HEK293 (cell line): ENCODE data around the gene TEX36.
"Not testable (repeated sequence)": the region's sequence is repeated elsewhere in the genome, so short reads cannot be mapped to it uniquely, and the experiment has no call there.

Experiments
- CTCF ChIA-PET: fragments of 350-600 bp; formaldehyde crosslinking; extraction: SDS; loops from one replicate; lab custom pipeline; 2021; ENCODE audit warnings: antibody characterized with exemption; lab: Yijun Ruan, JAX
- POLR2A ChIA-PET: fragments of 300-600 bp; formaldehyde crosslinking; extraction: SDS; loops from one replicate; lab custom pipeline; 2020; ENCODE audit warnings: antibody characterized with exemption, inconsistent platforms; lab: Yijun Ruan, JAX
- H3K27ac ChIP-seq: fragments of 200-500 bp; sonication (Bioruptor generic); 2 replicates; pipeline ENCODE4 v1.5.1; 2014; ENCODE audit warnings: low read depth, low read length, control low read depth, inconsistent platforms; ENCODE audit errors: extremely low read depth
- H3K36me3 ChIP-seq, 2 experiments: fragments of 200-500 bp in 1 of 2; sonication (Bioruptor generic) in 1 of 2; 1 replicate in 1 of 2; 2 replicates in 1 of 2; pipeline ENCODE4 v1.5.1; 2014 to 2017; ENCODE audit warnings: inconsistent platforms in 2 of 2, low read length in 2 of 2; ENCODE audit not compliant: control insufficient read depth in 2 of 2, insufficient read depth in 1 of 2
- H3K4me1 ChIP-seq: fragments of 200-500 bp; sonication (Bioruptor generic); 2 replicates; pipeline ENCODE4 v1.5.1; 2014; ENCODE audit warnings: mild to moderate bottlenecking, low read length, inconsistent platforms; ENCODE audit not compliant: control insufficient read depth, insufficient read depth
- H3K4me3 ChIP-seq: 2 replicates; pipeline ENCODE4 v1.5.1; 2011; ENCODE audit warnings: low read depth, mild to moderate bottlenecking, control low read depth, low read length, moderate library complexity
- H3K9me3 ChIP-seq: fragments of 200-500 bp; sonication (Bioruptor generic); 2 replicates; pipeline ENCODE4 v1.5.1; 2014; ENCODE audit warnings: low read depth, low read length, inconsistent platforms; ENCODE audit not compliant: control insufficient read depth, insufficient read depth
- KLF8 ChIP-seq: fragments of 450-650 bp; formaldehyde crosslinking; IDR thresholded peaks from 2 replicates; pipeline ENCODE4 v1.5.1; 2016; ENCODE audit warnings: missing biosample characterization, missing genetic modification characterization
- REPIN1 ChIP-seq: fragments of 450-650 bp; formaldehyde crosslinking; IDR thresholded peaks from 2 replicates; pipeline ENCODE4 v1.5.1; 2017; ENCODE audit warnings: missing biosample characterization, missing genetic modification characterization, low read depth
- SETDB1 ChIP-seq: IDR thresholded peaks from one replicate; pipeline ENCODE4 v1.6.1; 2017; ENCODE audit warnings: mild to moderate bottlenecking, low read length, moderate library complexity, mixed read lengths; ENCODE audit not compliant: insufficient read length
- ZNF146 ChIP-seq: fragments of 450-650 bp; formaldehyde crosslinking; IDR thresholded peaks from 2 replicates; pipeline ENCODE4 v1.5.1; 2016; ENCODE audit warnings: missing biosample characterization, missing genetic modification characterization
- ZNF157 ChIP-seq: fragments of 450-650 bp; formaldehyde crosslinking; IDR thresholded peaks from 2 replicates; pipeline ENCODE4 v1.5.1; 2016; ENCODE audit warnings: missing biosample characterization, missing genetic modification characterization
- ZNF324 ChIP-seq: fragments of 450-650 bp; formaldehyde crosslinking; IDR thresholded peaks from 2 replicates; pipeline ENCODE4 v1.5.1; 2016; ENCODE audit warnings: missing biosample characterization, missing genetic modification characterization
- ZNF600 ChIP-seq: fragments of 450-650 bp; formaldehyde crosslinking; IDR thresholded peaks from 2 replicates; pipeline ENCODE4 v1.5.1; 2016; ENCODE audit warnings: missing biosample characterization, missing genetic modification characterization
- ZNF791 ChIP-seq: fragments of 450-650 bp; formaldehyde crosslinking; IDR thresholded peaks from 2 replicates; pipeline ENCODE4 v1.5.1; 2016; ENCODE audit warnings: missing biosample characterization, missing genetic modification characterization
- TF ChIP-seq, protein P1 (sequence below): fragments of 450-650 bp; formaldehyde crosslinking; IDR thresholded peaks from 2 replicates; pipeline ENCODE4 v1.5.1; 2016; ENCODE audit warnings: missing biosample characterization, missing genetic modification characterization
- TF ChIP-seq, protein P2 (sequence below): fragments of 450-650 bp; formaldehyde crosslinking; IDR thresholded peaks from 2 replicates; pipeline ENCODE4 v1.5.1; 2016; ENCODE audit warnings: missing biosample characterization, missing genetic modification characterization
- TF ChIP-seq, protein P3 (sequence below): fragments of 450-650 bp; formaldehyde crosslinking; IDR thresholded peaks from 2 replicates; pipeline ENCODE4 v1.5.1; 2017; ENCODE audit warnings: missing biosample characterization, missing genetic modification characterization

Gene TEX36

DNA sequence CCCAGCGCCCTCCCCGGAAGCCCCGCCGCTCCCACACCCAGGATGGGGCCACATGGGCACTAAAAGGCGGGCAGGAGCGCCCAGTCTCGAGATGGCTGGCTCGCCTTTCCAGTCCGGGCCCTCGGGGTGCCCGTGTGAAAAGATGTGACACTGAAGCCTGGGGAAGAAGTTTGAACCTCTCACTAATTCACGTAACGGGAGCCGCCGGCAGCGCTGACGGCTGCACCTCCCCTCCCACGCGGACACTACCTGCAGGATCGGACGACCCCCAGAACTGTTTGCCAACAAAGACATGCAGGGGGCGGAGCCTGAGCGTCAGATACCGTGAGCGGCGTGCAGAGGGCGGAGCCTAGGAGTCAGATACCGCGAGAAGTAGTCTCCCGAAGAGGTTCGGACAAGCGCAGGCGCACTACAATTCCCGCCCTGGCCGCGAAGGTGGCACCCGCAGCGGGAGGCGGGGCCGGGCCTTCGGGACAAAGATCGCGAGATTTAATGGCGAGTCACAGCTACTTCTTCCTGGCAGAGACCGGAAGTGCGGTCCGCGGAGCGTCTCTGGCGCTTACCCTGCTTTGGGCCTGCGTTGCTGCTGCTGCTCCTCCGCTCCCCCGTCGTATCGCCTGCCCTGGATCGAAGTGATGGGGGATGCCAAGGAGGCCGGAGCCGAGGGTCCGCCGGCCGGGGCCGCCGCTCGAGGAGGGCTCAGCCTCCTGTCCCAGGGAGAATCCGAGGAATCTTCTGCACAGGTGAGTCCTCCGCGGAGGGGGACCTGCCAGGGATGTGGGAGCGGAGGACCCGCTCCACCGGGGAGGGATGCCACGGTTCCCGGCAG lies 36.4 kb upstream of the TEX36 start, which contains the start of gene EDRF1 (continued):
- TF ChIP-seq REPIN1 (tag by site-specific recombination) (0 out of 2 replicates have a peak, but pooled peaks have one; percentile 30), ZNF600 (tag by site-specific recombination) (peak; percentile 69), KLF8 (tag by site-specific recombination) (peak; percentile 50; the same call in 1 of the 2 replicates), ZNF791 (tag by site-specific recombination) (no peak)

DNA sequence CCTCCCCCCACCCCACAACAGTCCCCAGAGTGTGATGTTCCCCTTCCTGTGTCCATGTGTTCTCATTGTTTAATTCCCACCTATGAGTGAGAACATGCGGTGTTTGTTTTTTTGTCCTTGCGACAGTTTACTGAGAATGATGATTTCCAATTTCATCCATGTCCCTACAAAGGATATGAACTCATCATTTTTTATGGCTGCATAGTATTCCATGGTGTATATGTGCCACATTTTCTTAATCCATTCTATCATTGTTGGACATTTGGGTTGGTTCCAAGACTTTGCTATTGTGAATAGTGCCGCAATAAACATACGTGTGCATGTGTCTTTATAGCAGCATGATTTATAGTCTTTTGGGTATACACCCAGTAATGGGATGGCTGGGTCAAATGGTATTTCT lies 31.8 kb upstream of the TEX36 start:
- TF ChIP-seq, protein P1, sequence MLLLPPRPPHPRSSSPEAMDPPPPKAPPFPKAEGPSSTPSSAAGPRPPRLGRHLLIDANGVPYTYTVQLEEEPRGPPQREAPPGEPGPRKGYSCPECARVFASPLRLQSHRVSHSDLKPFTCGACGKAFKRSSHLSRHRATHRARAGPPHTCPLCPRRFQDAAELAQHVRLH, result peak; percentile 73; the same call in 1 of the 2 replicates
- TF ChIP-seq, protein P2, sequence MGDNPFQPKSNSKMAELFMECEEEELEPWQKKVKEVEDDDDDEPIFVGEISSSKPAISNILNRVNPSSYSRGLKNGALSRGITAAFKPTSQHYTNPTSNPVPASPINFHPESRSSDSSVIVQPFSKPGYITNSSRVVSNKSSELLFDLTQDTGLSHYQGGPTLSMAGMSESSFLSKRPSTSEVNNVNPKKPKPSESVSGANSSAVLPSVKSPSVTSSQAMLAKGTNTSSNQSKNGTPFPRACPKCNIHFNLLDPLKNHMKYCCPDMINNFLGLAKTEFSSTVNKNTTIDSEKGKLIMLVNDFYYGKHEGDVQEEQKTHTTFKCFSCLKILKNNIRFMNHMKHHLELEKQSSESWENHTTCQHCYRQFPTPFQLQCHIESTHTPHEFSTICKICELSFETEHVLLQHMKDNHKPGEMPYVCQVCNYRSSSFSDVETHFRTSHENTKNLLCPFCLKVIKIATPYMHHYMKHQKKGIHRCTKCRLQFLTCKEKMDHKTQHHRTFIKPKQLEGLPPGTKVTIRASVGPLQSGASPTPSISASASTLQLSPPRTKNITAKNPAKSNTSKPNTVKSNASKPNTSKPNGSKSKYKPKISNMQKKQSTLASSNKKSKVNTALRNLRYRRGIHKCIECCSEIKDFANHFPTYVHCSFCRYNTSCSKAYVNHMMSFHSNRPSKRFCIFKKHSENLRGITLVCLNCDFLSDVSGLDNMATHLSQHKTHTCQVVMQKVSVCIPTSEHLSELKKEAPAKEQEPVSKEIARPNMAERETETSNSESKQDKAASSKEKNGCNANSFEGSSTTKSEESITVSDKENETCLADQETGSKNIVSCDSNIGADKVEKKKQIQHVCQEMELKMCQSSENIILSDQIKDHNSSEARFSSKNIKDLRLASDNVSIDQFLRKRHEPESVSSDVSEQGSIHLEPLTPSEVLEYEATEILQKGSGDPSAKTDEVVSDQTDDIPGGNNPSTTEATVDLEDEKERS (tag by site-specific recombination), result peak; percentile 53; the same call in 1 of the 2 replicates
- peak; percentile 90 for TF ChIP-seq ZNF146 (tag by site-specific recombination)
- POLR2A ChIA-PET, H3K9me3 ChIP-seq, CTCF ChIA-PET, H3K27ac ChIP-seq, H3K4me3 ChIP-seq, H3K36me3 ChIP-seq, H3K4me1 ChIP-seq: not testable (repeated sequence)

DNA sequence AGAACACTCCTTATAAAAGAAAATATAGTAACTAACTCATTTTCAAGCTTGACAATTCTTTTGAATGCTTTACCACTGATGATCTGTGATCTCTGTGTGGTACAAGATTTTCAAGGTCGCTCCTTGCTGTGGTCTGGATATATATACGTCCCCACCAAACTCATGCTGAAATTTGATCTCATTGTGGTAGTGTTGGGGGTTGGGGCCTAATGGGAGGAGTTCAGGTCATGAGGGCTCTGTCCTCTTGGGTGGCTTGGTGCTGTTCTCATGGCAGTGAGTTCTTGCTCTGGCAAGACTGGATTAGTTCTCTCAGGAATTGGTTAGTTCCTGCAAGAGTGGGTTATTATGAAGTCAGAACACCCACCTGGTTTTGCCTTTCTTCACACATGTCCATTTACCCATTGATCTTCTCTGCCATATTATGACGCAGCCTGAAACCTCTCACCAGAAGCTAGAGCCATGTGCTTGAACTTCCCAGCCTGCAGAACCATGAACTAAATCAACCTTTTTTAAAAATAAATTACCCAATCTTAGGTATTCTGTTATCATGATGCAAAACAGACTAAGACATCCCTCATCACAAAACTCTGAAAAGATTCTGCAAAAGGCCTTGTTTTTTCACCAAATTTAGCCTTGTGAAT lies 28.3 kb upstream of the TEX36 start:
- Histone ChIP-seq H3K9me3 (no peaks in the 10 kb centered on the region), H3K4me3 (no peak overlapping the region), H3K27ac (no peak overlapping the region), H3K36me3 (no peaks in the 10 kb centered on the region), H3K4me1 (peaks cover 36% of the 10 kb centered on the region)
- CTCF ChIA-PET, result interaction anchor here (0.7 kb wide), 1 partner anchor 179 kb away, joined by 3 read pairs; no protein-coding TSS in a partner anchor
- no peak for TF ChIP-seq ZNF324
- no peak for TF ChIP-seq ZNF157 (tag by site-specific recombination)
- TF ChIP-seq, protein P3, sequence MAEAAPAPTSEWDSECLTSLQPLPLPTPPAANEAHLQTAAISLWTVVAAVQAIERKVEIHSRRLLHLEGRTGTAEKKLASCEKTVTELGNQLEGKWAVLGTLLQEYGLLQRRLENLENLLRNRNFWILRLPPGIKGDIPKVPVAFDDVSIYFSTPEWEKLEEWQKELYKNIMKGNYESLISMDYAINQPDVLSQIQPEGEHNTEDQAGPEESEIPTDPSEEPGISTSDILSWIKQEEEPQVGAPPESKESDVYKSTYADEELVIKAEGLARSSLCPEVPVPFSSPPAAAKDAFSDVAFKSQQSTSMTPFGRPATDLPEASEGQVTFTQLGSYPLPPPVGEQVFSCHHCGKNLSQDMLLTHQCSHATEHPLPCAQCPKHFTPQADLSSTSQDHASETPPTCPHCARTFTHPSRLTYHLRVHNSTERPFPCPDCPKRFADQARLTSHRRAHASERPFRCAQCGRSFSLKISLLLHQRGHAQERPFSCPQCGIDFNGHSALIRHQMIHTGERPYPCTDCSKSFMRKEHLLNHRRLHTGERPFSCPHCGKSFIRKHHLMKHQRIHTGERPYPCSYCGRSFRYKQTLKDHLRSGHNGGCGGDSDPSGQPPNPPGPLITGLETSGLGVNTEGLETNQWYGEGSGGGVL (tag by site-specific recombination), result no peak
- peak; percentile 79 for TF ChIP-seq SETDB1
- POLR2A ChIA-PET, result no interaction called here
